Right atrium auricular region (tissue), 2 donors: ENCODE data around the gene PRKCA. TPM values are rescaled to one million over a fixed set of nuclear protein-coding genes. Genes with fewer than 3 reads are reported as not detected.

Source experiments
- DNase-seq: peaks from one replicate; pipeline ENCODE4 v3.0.0-alpha.2; 2019; ENCODE audit warnings: low spot score
- H3K27ac ChIP-seq, 2 donors: fragments of 200-600 bp; sonication (generic); 1 replicate in 1 of 2; 2 replicates in 1 of 2; pipeline ENCODE4 v1.5.1; 2016 to 2019
- H3K27me3 ChIP-seq, 2 donors: fragments of 200-600 bp; sonication (generic); one replicate each; pipeline versions ENCODE4 v1.5.1 to v1.6.0; 2017 to 2019
- H3K36me3 ChIP-seq: fragments of 200-600 bp; sonication (generic); one replicate; pipeline ENCODE4 v1.5.1; 2016
- H3K4me1 ChIP-seq, 2 donors: fragments of 200-600 bp; sonication (generic); one replicate each; pipeline versions ENCODE4 v1.5.1 to v1.6.0; 2017 to 2019
- H3K4me3 ChIP-seq, 2 donors: fragments of 200-600 bp; sonication (generic); 1 replicate in 1 of 2; 2 replicates in 1 of 2; pipeline ENCODE4 v1.5.1; 2017 to 2019; ENCODE audit warnings: mild to moderate bottlenecking in 1 of 2, moderate library complexity in 1 of 2
- H3K9me3 ChIP-seq, 2 donors: fragments of 200-600 bp; sonication (generic); one replicate each; pipeline ENCODE4 v1.5.1; 2019
- CTCF ChIP-seq, 2 donors: fragments of 200-600 bp; sonication (generic); IDR thresholded peaks; one replicate each; pipeline ENCODE4 v1.5.1; 2019; ENCODE audit warnings: antibody characterized with exemption in 2 of 2
- total RNA-seq, 2 donors: library from RNA; depleted of rRNA; stranded (reverse); fragments of >200 nt; gene quantifications; one replicate each; pipeline ENCODE4 v1.1.0, GENCODE V29; 2016

Gene PRKCA
- total RNA-seq, 2 donors from 2014 or later, result 6.4 to 6.6 TPM

GRCh38 chr17:66494023-66494803 lies 191.8 kb downstream of the PRKCA start:
- no peaks in the 10 kb centered on the region for H3K27me3 ChIP-seq
- H3K36me3 ChIP-seq, result no peaks in the 10 kb centered on the region
- no peak overlapping the region for H3K27ac ChIP-seq
- H3K4me1 ChIP-seq, result no peaks in the 10 kb centered on the region
- no peaks in the 10 kb centered on the region for H3K9me3 ChIP-seq
- DNase-seq, result no peak
- no peak for TF ChIP-seq CTCF (IDR thresholded peaks at IDR 0.05)
- no peak overlapping the region for H3K4me3 ChIP-seq

- DNase-seq, result no peak
Measured at GRCh38 chr17:66495035-66495434, 192.6 kb downstream of the PRKCA start.

GRCh38 chr17:66496306-66496705 lies 193.9 kb downstream of the PRKCA start:
- no peaks in the 10 kb centered on the region for H3K27me3 ChIP-seq
- no peaks in the 10 kb centered on the region for H3K9me3 ChIP-seq
- H3K27ac ChIP-seq, result no peak overlapping the region
- no peaks in the 10 kb centered on the region for H3K4me1 ChIP-seq
- no peak overlapping the region for H3K4me3 ChIP-seq
- H3K36me3 ChIP-seq, result no peaks in the 10 kb centered on the region
- no peak for DNase-seq
- no peak for TF ChIP-seq CTCF (IDR thresholded peaks at IDR 0.05)

More at GRCh38 chr17:66495035-66495434, 192.6 kb downstream of the PRKCA start:
- no peaks in the 10 kb centered on the region for H3K9me3 ChIP-seq
- no peaks in the 10 kb centered on the region for H3K27me3 ChIP-seq
- no peaks in the 10 kb centered on the region for H3K36me3 ChIP-seq
- H3K27ac ChIP-seq, result no peak overlapping the region
- no peak for TF ChIP-seq CTCF (IDR thresholded peaks at IDR 0.05)
- H3K4me1 ChIP-seq, result no peaks in the 10 kb centered on the region
- H3K4me3 ChIP-seq, result no peak overlapping the region

GRCh38 chr17:66498580-66498979 lies 196.2 kb downstream of the PRKCA start:
- no peaks in the 10 kb centered on the region for H3K27me3 ChIP-seq
- H3K4me1 ChIP-seq, result no peaks in the 10 kb centered on the region
- H3K9me3 ChIP-seq, result no peaks in the 10 kb centered on the region
- H3K27ac ChIP-seq, result no peak overlapping the region
- H3K36me3 ChIP-seq, result no peaks in the 10 kb centered on the region
- no peak for DNase-seq
- no peak overlapping the region for H3K4me3 ChIP-seq
- no peak for TF ChIP-seq CTCF (IDR thresholded peaks at IDR 0.05)

GRCh38 chr17:66506641-66507040 lies 204.2 kb downstream of the PRKCA start:
- no peak for TF ChIP-seq CTCF (IDR thresholded peaks at IDR 0.05)
- DNase-seq, result no peak
- Histone ChIP-seq H3K4me1 (peaks cover 0 to 10% of the 10 kb centered on the region in 2 donors), H3K9me3 (no peaks in the 10 kb centered on the region), H3K27me3 (no peaks in the 10 kb centered on the region), H3K36me3 (no peaks in the 10 kb centered on the region), H3K27ac (no peak overlapping the region), H3K4me3 (no peak overlapping the region)
